ENCODE data around the gene UBR3.

GRCh38 chr2:169818241-169818640 lies 9.0 kb upstream of the UBR3 start:
- TF ChIP-seq CTCF (conservative IDR thresholded peaks at IDR 0.05) = no peak
- TF ChIP-seq EZH2 (IDR thresholded peaks at IDR 0.05; ENCODE audit: low read depth) = no peak
